Effector CD4-positive, alpha-beta T cell (primary cell): ENCODE results near the gene B4GAT1.
"Not testable (repeated sequence)": the region's sequence is repeated elsewhere in the genome, so short reads cannot be mapped to it uniquely, and the experiment has no call there.

Experiments used
- DNase-seq: peaks from one replicate; pipeline ENCODE4 v3.0.0-alpha.2; 2020

B4GAT1 gene

DNA sequence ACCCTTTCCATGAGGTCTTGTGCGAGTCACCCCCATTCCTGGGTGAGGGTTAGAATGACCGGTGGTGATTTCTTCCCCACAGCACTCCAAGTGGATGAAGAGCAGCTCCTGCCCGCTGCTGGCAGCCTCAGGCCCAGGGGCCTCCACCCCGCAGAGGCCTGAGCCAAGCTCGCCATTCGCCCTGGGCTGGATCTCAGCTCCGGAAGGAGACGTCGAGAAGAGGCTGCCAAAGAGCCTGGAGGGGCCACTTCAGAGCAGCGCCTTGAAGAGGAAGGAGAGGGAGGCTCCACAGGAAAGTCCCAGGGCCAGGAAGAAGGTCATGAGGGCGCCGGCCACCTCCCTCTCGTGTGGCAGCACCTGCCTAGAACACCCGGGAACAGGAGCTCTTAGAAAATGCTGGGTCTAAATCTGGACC, 15.8 kb upstream of the B4GAT1 start:
- no peak for DNase-seq

GRCh38 chr11:66362481-66363147, 15.2 kb upstream of the B4GAT1 start:
- DNase-seq, result no peak

DNA sequence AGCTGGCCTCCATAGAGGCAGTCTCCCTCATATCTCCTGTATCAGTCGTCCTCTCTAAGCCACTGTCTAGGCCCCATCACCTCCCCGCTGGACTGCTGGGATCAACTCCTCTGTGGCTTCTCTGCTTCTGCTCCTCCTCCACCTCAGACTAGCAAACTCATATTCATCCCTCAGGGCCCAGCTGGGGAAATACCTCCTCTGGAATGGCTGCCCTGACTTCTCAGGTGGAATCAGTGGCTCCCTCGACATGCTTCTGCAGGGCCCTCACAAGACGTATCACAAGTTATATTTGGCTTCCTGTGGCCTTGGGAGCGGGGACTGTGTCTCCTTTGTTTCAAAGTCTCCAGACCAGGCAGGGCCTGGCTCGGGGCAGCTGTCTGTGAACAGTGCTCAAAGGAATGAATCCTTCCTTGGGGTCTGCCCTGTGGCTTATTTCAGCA, 14.1 kb upstream of the B4GAT1 start:
- no peak for DNase-seq

GRCh38 chr11:66360406-66361073, 13.1 kb upstream of the B4GAT1 start:
- DNase-seq, result no peak

- no peak for DNase-seq
Observed at GRCh38 chr11:66359662-66360087, 12.2 kb upstream of the B4GAT1 start.

DNA sequence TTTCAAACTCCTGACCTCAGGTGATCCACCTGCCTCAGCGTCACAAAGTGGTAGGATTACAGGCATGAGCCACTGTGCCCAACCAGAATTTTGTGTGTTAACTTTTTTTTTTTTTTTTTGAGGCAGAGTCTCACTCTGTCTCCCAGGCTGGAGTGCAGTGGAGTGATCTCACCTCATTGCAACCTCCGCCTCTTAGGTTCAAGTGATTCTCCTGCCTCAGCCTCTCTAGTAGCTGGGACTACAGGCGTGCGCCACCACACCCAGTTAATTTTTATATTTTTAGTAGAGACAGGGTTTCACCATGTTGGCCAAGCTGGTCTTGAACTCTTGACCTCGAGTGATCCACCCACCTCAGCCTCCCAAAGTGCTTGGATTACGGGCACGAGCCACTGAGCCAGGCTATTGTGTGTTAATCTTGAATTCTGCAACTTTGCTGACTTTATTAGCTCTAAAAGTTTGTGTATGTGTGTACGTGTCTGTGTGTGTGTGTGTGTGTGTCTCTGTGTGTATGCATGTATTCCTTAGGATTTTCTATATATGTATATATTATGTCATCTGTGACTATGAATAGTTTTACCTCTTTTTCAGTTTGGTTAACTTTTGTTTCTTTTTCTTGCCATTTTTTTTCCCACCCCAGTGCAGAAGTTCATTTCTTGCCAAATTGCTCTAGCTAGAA, 3.3 kb upstream of the B4GAT1 start:
- not testable (repeated sequence) for DNase-seq

DNA sequence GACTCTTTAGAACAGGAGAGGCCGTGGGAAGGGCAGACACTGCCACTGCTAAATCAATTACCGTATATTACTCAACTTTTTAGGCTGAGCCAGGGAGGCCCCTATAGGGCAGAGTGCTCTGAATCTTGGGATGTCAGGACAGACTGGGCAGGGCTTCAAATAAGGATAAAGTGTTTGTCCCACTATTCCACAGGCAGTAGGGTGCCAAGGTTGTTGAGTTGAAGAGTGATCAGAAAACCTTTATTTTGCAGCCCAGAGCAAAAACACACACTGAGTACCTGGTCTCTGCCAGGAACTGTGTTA, 1.6 kb upstream of the B4GAT1 start:
- no peak for DNase-seq

GRCh38 chr11:66346476-66347424, 679 bp downstream of the B4GAT1 start:
- no peak for DNase-seq

- no peak for DNase-seq
Observed at GRCh38 chr11:66345316-66345649, 2.1 kb downstream of the B4GAT1 start.

DNA sequence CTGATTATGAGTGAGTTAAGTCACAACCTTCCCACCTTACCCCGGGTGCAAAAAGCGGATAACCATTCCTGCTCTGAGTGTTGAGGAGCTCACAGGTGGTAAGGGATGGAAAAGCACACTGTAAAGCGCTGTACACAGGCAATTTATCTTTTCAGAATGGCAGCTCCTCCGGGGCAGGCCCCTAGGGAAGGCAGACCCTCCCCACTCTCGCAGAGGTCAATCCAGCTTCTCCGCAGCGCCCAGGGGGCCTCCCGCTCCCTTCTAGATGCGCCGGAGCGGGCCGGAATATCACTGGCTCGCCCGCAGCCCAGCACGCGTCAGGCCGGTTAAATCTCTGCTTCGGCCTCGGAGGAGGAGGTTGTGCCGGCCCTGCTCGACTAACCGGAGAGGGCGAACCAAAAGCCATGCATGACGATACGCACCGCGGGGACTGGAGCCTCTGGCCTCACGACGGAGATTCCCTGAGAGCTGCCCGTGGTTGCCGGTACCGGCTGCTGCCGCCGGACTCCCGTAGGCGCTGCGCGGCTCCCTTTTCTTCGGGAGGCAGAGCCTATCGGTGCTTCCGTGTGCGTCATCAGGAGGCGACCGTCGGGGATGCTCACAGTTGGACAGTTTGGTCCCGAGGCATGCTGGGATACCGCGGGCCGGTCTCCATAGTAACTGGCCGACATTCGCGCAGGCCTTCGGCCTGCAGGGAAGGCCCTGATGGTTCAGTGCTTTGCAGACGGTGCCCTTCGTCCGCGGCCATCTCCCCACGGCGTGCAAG, 2.7 kb downstream of the B4GAT1 start, which contains the start of gene BRMS1:
TSS of gene BRMS1 (minus strand) at position 555 of the 766 bp plus-strand sequence. CDS start 2,870 bp downstream, outside the sequence.
- DNase-seq, result peak; percentile 99

- DNase-seq, result no peak
Observed at GRCh38 chr11:66343176-66343575, 4.3 kb downstream of the B4GAT1 start.

GRCh38 chr11:66341502-66342126, 5.8 kb downstream of the B4GAT1 start:
- no peak for DNase-seq

DNA sequence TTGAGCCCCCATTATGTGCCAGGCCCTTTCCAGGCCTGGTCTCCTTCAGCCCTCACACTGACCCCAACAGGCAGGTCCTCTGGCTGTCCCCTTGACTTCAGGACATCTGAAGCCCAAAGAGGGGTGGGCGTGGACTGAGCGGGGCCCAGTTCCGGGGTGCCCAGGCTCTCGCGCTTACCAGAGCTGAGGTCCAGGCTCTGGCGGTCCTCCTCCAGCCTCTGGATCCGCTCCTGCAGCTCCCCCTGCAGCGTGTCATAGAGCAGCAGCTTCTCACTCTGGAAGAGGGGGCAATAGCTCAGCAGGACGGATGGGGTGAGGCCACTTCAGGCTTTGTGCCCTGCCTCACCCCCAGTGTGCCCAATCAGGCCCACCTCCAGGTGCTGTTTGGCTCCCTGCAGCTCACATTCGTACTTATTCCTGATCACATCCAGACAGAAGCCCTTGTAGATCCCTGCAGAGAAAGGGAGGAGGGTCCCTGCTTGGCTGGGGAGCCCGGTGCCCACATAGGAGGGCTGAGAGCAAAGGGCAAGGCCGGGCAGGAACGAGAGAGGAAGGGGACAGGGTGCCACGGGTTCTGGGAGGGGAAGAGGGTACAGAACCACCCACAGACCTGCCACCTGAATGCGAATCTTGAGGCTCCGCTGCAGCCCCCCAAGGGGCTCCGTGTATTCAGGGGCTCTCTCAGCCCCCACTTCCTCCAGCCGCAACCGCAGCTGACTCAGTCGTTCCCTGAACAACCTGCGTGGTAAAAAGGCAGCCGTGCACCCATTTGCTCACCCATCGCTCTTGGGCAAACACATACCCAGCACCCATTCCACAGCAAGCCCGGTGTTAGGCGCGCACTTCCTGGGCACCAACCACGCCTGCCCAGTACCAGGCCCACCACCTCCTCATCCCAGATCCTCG, 6.6 kb downstream of the B4GAT1 start:
- no peak for DNase-seq

DNA sequence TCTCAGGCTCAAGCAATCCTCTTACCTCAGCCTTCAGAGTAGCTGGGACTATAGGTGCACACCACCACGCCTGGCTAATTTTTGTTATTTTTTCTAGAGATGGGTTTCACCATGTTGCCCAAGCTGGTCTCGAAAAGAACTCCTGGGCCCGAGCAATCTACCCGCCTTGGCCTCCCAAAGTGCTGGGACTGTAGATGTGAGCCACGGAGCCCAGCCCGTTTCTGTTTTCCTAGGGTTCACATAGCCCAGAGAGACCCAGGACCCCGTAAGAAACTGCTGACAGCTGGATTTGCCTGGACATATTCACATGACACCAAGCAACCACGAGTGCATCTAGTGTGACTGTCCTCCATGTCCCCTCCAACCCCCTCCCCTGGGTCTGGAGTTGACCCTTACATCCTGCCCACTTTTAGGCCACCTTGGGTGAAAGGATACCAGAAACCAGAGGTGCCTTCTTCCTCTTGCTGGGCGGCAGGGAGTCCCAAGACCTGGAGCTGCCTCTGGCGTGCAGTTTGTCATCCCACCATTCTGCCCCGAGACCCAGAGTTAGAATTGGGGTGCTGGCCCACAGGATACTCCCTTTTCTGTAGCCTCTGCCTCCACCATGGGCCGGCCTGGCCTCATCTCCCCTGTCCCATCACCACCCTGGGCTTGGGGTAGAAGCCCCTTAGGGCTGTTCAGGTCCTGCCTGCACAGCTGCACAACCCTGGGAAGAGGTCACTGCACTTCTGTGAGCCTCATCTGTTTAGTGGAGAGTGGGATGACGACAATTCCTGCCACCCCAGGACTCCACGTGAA, 7.5 kb downstream of the B4GAT1 start:
- no peak for DNase-seq

DNA sequence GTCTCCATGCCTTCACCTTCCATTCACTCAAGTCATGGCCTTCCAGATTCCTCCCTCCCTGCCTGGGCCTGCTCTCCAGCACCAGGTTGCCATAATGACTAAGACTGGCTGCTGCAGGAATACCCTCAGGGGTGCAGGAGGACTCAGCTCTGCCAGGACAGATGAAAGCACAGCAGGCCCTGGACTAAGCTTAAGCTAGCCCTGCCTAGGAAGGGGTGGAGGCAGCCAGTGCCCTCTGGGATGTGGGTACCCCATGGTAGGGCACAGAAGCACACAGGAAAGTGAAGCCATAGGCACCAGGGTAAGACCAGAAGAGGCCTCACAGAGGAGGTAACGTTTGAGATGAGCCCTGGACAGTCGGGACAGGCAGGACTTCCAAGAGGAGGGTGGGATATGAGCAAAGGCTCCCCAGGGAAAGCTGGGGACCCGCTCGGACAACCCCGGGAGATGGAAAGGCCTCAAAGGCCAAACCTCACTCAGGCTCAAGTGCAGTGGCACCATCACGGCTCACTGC, 8.2 kb downstream of the B4GAT1 start:
- DNase-seq, result no peak

GRCh38 chr11:66338276-66339161, 8.9 kb downstream of the B4GAT1 start:
- DNase-seq, result no peak

GRCh38 chr11:66337103-66337899, 10.1 kb downstream of the B4GAT1 start:
- DNase-seq, result no peak
